Thymus (tissue), 11 donors: ENCODE data around the gene LMO1. TPM values are rescaled to one million over a fixed set of nuclear protein-coding genes. Genes with fewer than 3 reads are reported as not detected.

Experiments
- DNase-seq, 9 donors: peaks; one replicate each; pipeline ENCODE4 v3.0.0-alpha.2; 2013; ENCODE audit warnings: low spot score in 9 of 9, low read depth in 6 of 9, missing footprints in 1 of 9
- H3K27ac ChIP-seq, 2 donors: one replicate each; pipeline ENCODE4 v1.5.1; 2013; ENCODE audit warnings: control low read depth in 1 of 2, low read depth in 1 of 2, low read length in 1 of 2, mild to moderate bottlenecking in 1 of 2, moderate library complexity in 1 of 2
- H3K27me3 ChIP-seq, 2 donors: one replicate each; pipeline ENCODE4 v1.5.1; 2013; ENCODE audit warnings: low read length in 1 of 2; ENCODE audit not compliant: control insufficient read depth in 2 of 2, insufficient read depth in 1 of 2
- H3K36me3 ChIP-seq, 2 donors: one replicate each; pipeline ENCODE4 v1.5.1; 2013; ENCODE audit warnings: low read length in 1 of 2, mild to moderate bottlenecking in 1 of 2, moderate library complexity in 1 of 2; ENCODE audit not compliant: control insufficient read depth in 2 of 2, insufficient read depth in 2 of 2
- H3K4me1 ChIP-seq, 2 donors: one replicate each; pipeline ENCODE4 v1.5.1; 2013; ENCODE audit warnings: low read length in 2 of 2; ENCODE audit not compliant: control insufficient read depth in 2 of 2, insufficient read depth in 2 of 2
- H3K4me3 ChIP-seq, 2 donors: one replicate each; pipeline ENCODE4 v1.5.1; 2013; ENCODE audit warnings: low read length in 2 of 2, control low read depth in 1 of 2, mild to moderate bottlenecking in 1 of 2
- H3K9me3 ChIP-seq, 2 donors: one replicate each; pipeline ENCODE4 v1.5.1; 2013; ENCODE audit warnings: low read length in 1 of 2, mild to moderate bottlenecking in 1 of 2; ENCODE audit not compliant: control insufficient read depth in 2 of 2, insufficient read depth in 1 of 2
- whole genome bisulfite sequencing: extraction: QIAGEN DNeasy Blood & Tissue Kit; methylation state at CpG from one replicate; pipeline ENCODE4 v1.1.7; 2013; 5-methylcytosine and 5-hydroxymethylcytosine counted together
- polyA plus RNA-seq: library from polyadenylated mRNA; stranded (reverse); fragments of 200-250 nt; gene quantifications from one replicate; pipeline ENCODE4 v1.2.3, GENCODE V29; 2013
- total RNA-seq: library from RNA; stranded (reverse); fragments of 120-200 nt; gene quantifications from one replicate; pipeline ENCODE4 v1.2.4, GENCODE V29; 2013
- donor health status: healthy.

The LMO1 gene
- total and polyA plus RNA-seq, 2 donors = 0.05 to 0.32 TPM

- DNase-seq = no peak
- Histone ChIP-seq H3K27me3 (no peaks in the 10 kb centered on the region), H3K4me3 (no peak overlapping the region), H3K9me3 (no peaks in the 10 kb centered on the region), H3K27ac (no peak overlapping the region), H3K4me1 (peaks cover 0 to 4% of the 10 kb centered on the region in 2 donors), H3K36me3 (no peaks in the 10 kb centered on the region)
- 82% methylated on average over 7 of the region's 7 CpGs for WGBS
Observed at GRCh38 chr11:8228231-8228630, 35.4 kb downstream of the LMO1 start.

GRCh38 chr11:8227156-8228152 is 36.2 kb downstream of the LMO1 start:
- H3K27me3 ChIP-seq = no peaks in the 10 kb centered on the region
- H3K4me1 ChIP-seq = peaks cover 0 to 4% of the 10 kb centered on the region in 2 donors
- H3K9me3 ChIP-seq = no peaks in the 10 kb centered on the region
- 98% methylated on average over 4 of the region's 4 CpGs for WGBS
- H3K27ac ChIP-seq = no peak overlapping the region
- no peaks in the 10 kb centered on the region for H3K36me3 ChIP-seq
- no peak overlapping the region for H3K4me3 ChIP-seq
- DNase-seq = no peak

GRCh38 chr11:8225589-8226036 is 38.1 kb downstream of the LMO1 start:
- Histone ChIP-seq H3K4me1 (peaks cover 0 to 4% of the 10 kb centered on the region in 2 donors), H3K4me3 (no peak overlapping the region), H3K27me3 (no peaks in the 10 kb centered on the region), H3K36me3 (no peaks in the 10 kb centered on the region), H3K9me3 (no peaks in the 10 kb centered on the region), H3K27ac (no peak overlapping the region)
- DNase-seq = peak in 8 of 9 donors; percentile 22 to 63 (median 32)
- 19% methylated on average over 8 of the region's 8 CpGs for WGBS

GRCh38 chr11:8224711-8225110 is 39.0 kb downstream of the LMO1 start:
- 96% methylated on average over 2 of the region's 2 CpGs for WGBS
- DNase-seq = no peak
- H3K9me3 ChIP-seq = no peaks in the 10 kb centered on the region
- no peak overlapping the region for H3K27ac ChIP-seq
- H3K27me3 ChIP-seq = no peaks in the 10 kb centered on the region
- no peaks in the 10 kb centered on the region for H3K36me3 ChIP-seq
- no peak overlapping the region for H3K4me3 ChIP-seq
- H3K4me1 ChIP-seq = peaks cover 0 to 4% of the 10 kb centered on the region in 2 donors

- H3K4me1 ChIP-seq = peaks cover 0 to 4% of the 10 kb centered on the region in 2 donors
- H3K9me3 ChIP-seq = no peaks in the 10 kb centered on the region
- DNase-seq = no peak
- H3K27ac ChIP-seq = no peak overlapping the region
- 97% methylated on average over 13 of the region's 13 CpGs for WGBS
- no peak overlapping the region for H3K4me3 ChIP-seq
- H3K27me3 ChIP-seq = no peaks in the 10 kb centered on the region
- no peaks in the 10 kb centered on the region for H3K36me3 ChIP-seq
Observed at GRCh38 chr11:8224161-8224591, 39.5 kb downstream of the LMO1 start.

- no peak overlapping the region for H3K27ac ChIP-seq
- DNase-seq = no peak
- no peak overlapping the region for H3K4me3 ChIP-seq
- H3K4me1 ChIP-seq = no peaks in the 10 kb centered on the region
- H3K36me3 ChIP-seq = no peaks in the 10 kb centered on the region
- no peaks in the 10 kb centered on the region for H3K27me3 ChIP-seq
- 94% methylated on average over 6 of the region's 6 CpGs for WGBS
- no peaks in the 10 kb centered on the region for H3K9me3 ChIP-seq
Observed at GRCh38 chr11:8223513-8223900, 40.2 kb downstream of the LMO1 start.

- Histone ChIP-seq H3K36me3 (no peaks in the 10 kb centered on the region), H3K4me1 (no peaks in the 10 kb centered on the region), H3K27ac (no peak overlapping the region), H3K9me3 (no peaks in the 10 kb centered on the region), H3K27me3 (no peaks in the 10 kb centered on the region), H3K4me3 (no peak overlapping the region)
- WGBS = 78% methylated on average over 6 of the region's 6 CpGs
- no peak for DNase-seq
Observed at GRCh38 chr11:8222820-8223512, 40.7 kb downstream of the LMO1 start.

GRCh38 chr11:8221917-8222495 is 41.7 kb downstream of the LMO1 start:
- H3K36me3 ChIP-seq = no peaks in the 10 kb centered on the region
- H3K4me3 ChIP-seq = no peak overlapping the region
- WGBS = 95% methylated on average over 8 of the region's 8 CpGs
- no peaks in the 10 kb centered on the region for H3K27me3 ChIP-seq
- H3K4me1 ChIP-seq = no peaks in the 10 kb centered on the region
- no peaks in the 10 kb centered on the region for H3K9me3 ChIP-seq
- H3K27ac ChIP-seq = no peak overlapping the region
- DNase-seq = no peak
